ENCODE measurements around the gene RAB5B. TPM values are rescaled to one million over a fixed set of nuclear protein-coding genes. Genes with fewer than 3 reads are reported as not detected.
A peak's percentile ranks its signal among the peaks of the same experiment; 100 is the strongest.

Gene RAB5B
- total RNA-seq, 2 donors from 2014 or later: 91.3 to 95.5 TPM

DNA sequence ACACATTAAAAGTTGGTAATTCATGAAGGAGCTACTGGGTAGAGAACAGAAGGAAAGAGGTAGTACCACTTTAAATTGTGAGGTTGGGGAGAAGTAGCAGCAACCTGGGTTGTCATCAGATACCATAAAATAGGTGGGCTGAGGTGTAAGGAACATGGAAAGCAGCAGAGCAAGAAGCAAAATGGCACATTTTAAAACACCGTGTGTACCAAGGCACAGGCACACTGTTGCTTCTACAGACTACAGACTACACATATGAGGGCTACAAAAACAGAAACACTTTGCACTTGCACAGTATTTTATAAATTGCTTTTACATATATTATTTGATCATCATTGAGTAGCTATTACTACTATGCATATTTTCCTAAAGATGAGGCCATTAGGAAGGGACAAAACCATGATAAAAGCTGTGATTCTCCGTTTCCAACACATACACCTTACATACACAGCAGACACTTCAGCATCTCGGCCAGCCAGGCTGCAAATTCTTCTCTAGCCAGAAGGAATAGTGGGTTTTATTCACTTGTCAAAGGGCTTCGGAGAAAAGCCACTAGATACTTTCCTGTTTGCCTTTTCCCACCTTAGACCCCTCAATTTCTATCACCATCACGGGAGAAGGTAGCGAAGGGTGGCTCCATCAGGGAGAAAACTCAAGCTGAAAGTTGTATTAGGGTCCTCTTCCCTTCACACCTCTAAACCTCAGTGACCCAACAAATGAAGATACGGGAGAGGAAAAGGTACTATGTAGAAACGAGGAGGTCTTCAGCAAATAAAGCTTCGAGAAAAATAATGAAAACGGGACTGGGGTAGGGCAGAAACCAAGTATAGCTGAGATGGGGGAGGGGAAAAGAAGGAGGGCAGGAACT is 47.8 kb upstream of the RAB5B start:
- peak overlapping the region; percentile 99 for H3K27ac Mint-ChIP-seq
- 27 to 28% methylated on average over 4 to 10 of the region's 10 CpGs for WGBS, 2 experiments (ENCODE audit: insufficient coverage in 1 of 2, insufficient read length in 1 of 2)

DNA sequence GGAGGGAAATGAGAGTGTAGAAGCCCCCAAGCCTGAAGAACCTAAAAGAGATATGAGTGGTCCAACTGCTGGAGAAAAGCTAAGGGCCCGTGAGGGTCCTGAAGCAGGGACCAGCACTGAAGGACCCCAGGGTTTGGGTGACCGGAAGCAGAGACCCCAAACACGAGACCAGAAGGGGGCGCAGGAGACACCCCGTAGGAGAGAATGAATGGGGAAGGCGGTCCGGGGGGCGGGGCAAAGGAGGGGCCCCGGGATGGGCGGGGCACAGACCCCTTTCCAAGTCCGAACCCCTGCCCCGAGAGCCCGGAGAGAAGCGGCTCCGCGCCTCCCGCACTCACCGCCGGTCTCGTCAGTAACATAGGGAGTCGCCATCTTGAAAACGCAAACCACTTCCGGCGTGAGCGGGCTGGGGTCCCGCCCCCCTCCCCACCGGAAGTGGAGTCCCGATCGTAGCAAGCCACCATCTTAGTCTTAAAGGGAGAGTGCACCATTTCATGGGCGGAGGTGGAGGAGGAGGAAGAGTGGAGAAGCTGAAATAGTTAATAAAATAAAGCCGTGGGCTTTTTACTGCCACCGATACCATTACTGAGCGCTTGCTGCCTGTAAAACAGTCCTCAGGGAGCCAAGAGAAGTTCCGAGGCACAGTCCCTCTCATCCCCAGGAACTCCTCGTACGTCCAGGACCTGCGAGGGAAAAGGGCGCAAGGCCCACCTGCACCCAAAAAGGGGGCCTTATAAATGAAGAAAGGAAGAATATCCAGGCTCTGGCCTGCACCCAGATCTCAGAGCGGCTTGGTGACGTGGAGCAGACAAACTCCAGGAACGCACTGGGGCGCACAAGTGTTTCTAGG is 46.9 kb upstream of the RAB5B start:
- Mint-ChIP-seq H3K36me3 (ENCODE audit: low read depth) (peaks cover 25% of the 10 kb centered on the region), H3K9me3 (no peaks in the 10 kb centered on the region), H3K4me1 (peaks cover 26% of the 10 kb centered on the region), H3K27me3 (ENCODE audit: insufficient read depth) (peaks cover 9% of the 10 kb centered on the region), H3K27ac (peak overlapping the region; percentile 99), H3K4me3 (peak overlapping the region; percentile 99)
- 0 to 1% methylated on average over 21 to 42 of the region's 42 CpGs for WGBS, 2 experiments (ENCODE audit: insufficient coverage in 1 of 2, insufficient read length in 1 of 2)
- Histone ChIP-seq H3K9me3 (ENCODE audit: control insufficient read depth, low read length) (no peaks in the 10 kb centered on the region), H3K27me3 (ENCODE audit: control insufficient read depth, insufficient read depth, low read length, poor library complexity, severe bottlenecking) (peaks cover 6% of the 10 kb centered on the region), H3K27ac (ENCODE audit: low read depth, low read length) (peak overlapping the region; percentile 75), H3K36me3 (ENCODE audit: control insufficient read depth, insufficient read depth, low read length) (peaks cover 30% of the 10 kb centered on the region), H3K4me3 (ENCODE audit: low read length) (peak overlapping the region; percentile 91), H3K4me1 (ENCODE audit: control insufficient read depth, insufficient read depth, low read length) (peaks cover 9% of the 10 kb centered on the region), H3K9ac (ENCODE audit: extremely low read depth, low read length, poor library complexity, severe bottlenecking) (peak overlapping the region; percentile 81)
- TF ChIP-seq, protein P1, sequence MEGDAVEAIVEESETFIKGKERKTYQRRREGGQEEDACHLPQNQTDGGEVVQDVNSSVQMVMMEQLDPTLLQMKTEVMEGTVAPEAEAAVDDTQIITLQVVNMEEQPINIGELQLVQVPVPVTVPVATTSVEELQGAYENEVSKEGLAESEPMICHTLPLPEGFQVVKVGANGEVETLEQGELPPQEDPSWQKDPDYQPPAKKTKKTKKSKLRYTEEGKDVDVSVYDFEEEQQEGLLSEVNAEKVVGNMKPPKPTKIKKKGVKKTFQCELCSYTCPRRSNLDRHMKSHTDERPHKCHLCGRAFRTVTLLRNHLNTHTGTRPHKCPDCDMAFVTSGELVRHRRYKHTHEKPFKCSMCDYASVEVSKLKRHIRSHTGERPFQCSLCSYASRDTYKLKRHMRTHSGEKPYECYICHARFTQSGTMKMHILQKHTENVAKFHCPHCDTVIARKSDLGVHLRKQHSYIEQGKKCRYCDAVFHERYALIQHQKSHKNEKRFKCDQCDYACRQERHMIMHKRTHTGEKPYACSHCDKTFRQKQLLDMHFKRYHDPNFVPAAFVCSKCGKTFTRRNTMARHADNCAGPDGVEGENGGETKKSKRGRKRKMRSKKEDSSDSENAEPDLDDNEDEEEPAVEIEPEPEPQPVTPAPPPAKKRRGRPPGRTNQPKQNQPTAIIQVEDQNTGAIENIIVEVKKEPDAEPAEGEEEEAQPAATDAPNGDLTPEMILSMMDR (conservative IDR thresholded peaks at IDR 0.05): peak; percentile 90
- DNase-seq: peak; percentile 98

More for the DNA sequence above, 47.8 kb upstream of the RAB5B start:
- Histone ChIP-seq H3K27me3 (ENCODE audit: control insufficient read depth, insufficient read depth, low read length, poor library complexity, severe bottlenecking) (no peaks in the 10 kb centered on the region), H3K4me1 (ENCODE audit: control insufficient read depth, insufficient read depth, low read length) (peaks cover 4% of the 10 kb centered on the region), H3K9me3 (ENCODE audit: control insufficient read depth, low read length) (no peaks in the 10 kb centered on the region), H3K4me3 (ENCODE audit: low read length) (peak overlapping the region; percentile 91), H3K27ac (ENCODE audit: low read depth, low read length) (peak overlapping the region; percentile 75), H3K9ac (ENCODE audit: extremely low read depth, low read length, poor library complexity, severe bottlenecking) (peak overlapping the region; percentile 81), H3K36me3 (ENCODE audit: control insufficient read depth, insufficient read depth, low read length) (peaks cover 39% of the 10 kb centered on the region)
- TF ChIP-seq, protein P1 (conservative IDR thresholded peaks at IDR 0.05): no peak
- Mint-ChIP-seq H3K27me3 (ENCODE audit: insufficient read depth) (peaks cover under 1% of the 10 kb centered on the region), H3K36me3 (ENCODE audit: low read depth) (peaks cover 27% of the 10 kb centered on the region), H3K4me3 (peak overlapping the region; percentile 99), H3K9me3 (no peaks in the 10 kb centered on the region), H3K4me1 (peaks cover 21% of the 10 kb centered on the region)
- DNase-seq: peak; percentile 54

All from endodermal cell (in vitro differentiated cells).